PC-3 (cell line): Measurements from ENCODE around the gene PNCK. TPM values are rescaled to one million over a fixed set of nuclear protein-coding genes. Genes with fewer than 3 reads are reported as not detected.

Experiments used
- ATAC-seq: fragments of 200-7000 bp; cut with Tn5 transposase; 2 replicates; pipeline ENCODE4 v1.9.1; 2020; ENCODE audit warnings: mild to moderate bottlenecking, moderate library complexity
- BruUV-seq: library from RNA; stranded (reverse); fragments of 400-500 nt; replicated peaks from 2 replicates; lab custom pipeline; 2021; lab: Mats Ljungman, UMichigan
- CTCF ChIA-PET: fragments of 300-600 bp; sonication (Branson Sonifier 250); formaldehyde crosslinking; loops from one replicate; lab custom pipeline; 2022; ENCODE audit warnings: antibody characterized with exemption; lab: Charles Lee
- POLR2A ChIA-PET: fragments of 300-600 bp; sonication (Branson Sonifier 250); formaldehyde crosslinking; loops from one replicate; lab custom pipeline; 2022; ENCODE audit warnings: antibody characterized with exemption; ENCODE audit not compliant: unreplicated experiment; lab: Charles Lee
- DNase-seq: peaks from one replicate; pipeline ENCODE4 v3.0.0-alpha.2; 2015
- H2AFZ ChIP-seq: fragments of 300-600 bp; sonication (generic); 2 replicates; pipeline ENCODE4 v1.6.0; 2016; ENCODE audit warnings: antibody characterized with exemption, low read length
- H3F3A ChIP-seq: fragments of 300-600 bp; sonication (generic); one replicate; pipeline ENCODE4 v1.6.0; 2017; ENCODE audit warnings: antibody characterized with exemption, low read length, control low read depth, mild to moderate bottlenecking; ENCODE audit not compliant: unreplicated experiment
- H3K27ac ChIP-seq: fragments of 300-600 bp; sonication (generic); 2 replicates; pipeline ENCODE4 v1.5.1; 2016; ENCODE audit warnings: mild to moderate bottlenecking, low read length
- H3K27me3 ChIP-seq: fragments of 300-600 bp; sonication (generic); 2 replicates; pipeline ENCODE4 v1.6.1; 2016; ENCODE audit warnings: low read length, mixed read lengths
- H3K36me3 ChIP-seq: fragments of 300-600 bp; sonication (generic); 2 replicates; pipeline ENCODE4 v1.6.1; 2016; ENCODE audit warnings: low read depth, mixed run types, low read length, mixed read lengths
- H3K4me1 ChIP-seq: fragments of 300-600 bp; sonication (generic); 2 replicates; pipeline ENCODE4 v1.5.1; 2016; ENCODE audit warnings: low read length; ENCODE audit not compliant: insufficient read depth
- H3K4me2 ChIP-seq: fragments of 300-600 bp; sonication (generic); 2 replicates; pipeline ENCODE4 v1.6.0; 2016; ENCODE audit warnings: low read length
- H3K4me3 ChIP-seq: fragments of 300-600 bp; sonication (generic); 2 replicates; pipeline ENCODE4 v1.5.1; 2016; ENCODE audit warnings: mild to moderate bottlenecking, low read length, mixed read lengths
- H3K79me2 ChIP-seq: fragments of 300-600 bp; sonication (generic); 2 replicates; pipeline ENCODE4 v1.6.1; 2017; ENCODE audit warnings: low read length, mixed read lengths
- H3K9ac ChIP-seq: fragments of 300-600 bp; sonication (generic); 2 replicates; pipeline ENCODE4 v1.6.0; 2016; ENCODE audit warnings: mild to moderate bottlenecking, low read length
- H3K9me2 ChIP-seq: fragments of 300-600 bp; sonication (generic); replicated peaks from 2 replicates; pipeline ENCODE4 v1.6.1; 2016; ENCODE audit warnings: mixed run types, low read length, mixed read lengths
- H3K9me3 ChIP-seq: fragments of 300-600 bp; sonication (generic); 2 replicates; pipeline ENCODE4 v1.6.1; 2016; ENCODE audit warnings: low read length, mixed read lengths
- H4K20me1 ChIP-seq: fragments of 300-600 bp; sonication (generic); 2 replicates; pipeline ENCODE4 v1.6.1; 2016; ENCODE audit warnings: low read length, mixed read lengths
- EZH2 ChIP-seq: fragments of 300-600 bp; sonication (generic); IDR thresholded peaks from one replicate; pipeline ENCODE4 v1.6.1; 2017; ENCODE audit warnings: antibody characterized with exemption, mild to moderate bottlenecking, low read length; ENCODE audit not compliant: unreplicated experiment
- EZH2phosphoT487 ChIP-seq: fragments of 300-600 bp; sonication (generic); IDR thresholded peaks from 2 replicates; pipeline ENCODE4 v1.6.1; 2018; ENCODE audit warnings: mild to moderate bottlenecking, antibody characterized with exemption, low read length, borderline replicate concordance
- intact Hi-C: fragments of 100-400 bp; cut with micrococcal nuclease; formaldehyde crosslinking; loops from 2 replicates; pipeline ENCODE4 v1.9.0; 2023
- total RNA-seq: library from RNA; depleted of rRNA; stranded (reverse); fragments of >200 nt; gene quantifications from 2 replicates; pipeline ENCODE4 v1.2.3, GENCODE V29; 2014
- TF ChIP-seq, protein P1 (sequence below): fragments of 300-600 bp; sonication (generic); conservative IDR thresholded peaks from 2 replicates; pipeline ENCODE4 v1.5.1; 2017; ENCODE audit warnings: antibody characterized with exemption, low read depth, mild to moderate bottlenecking, low read length

The PNCK gene
- total RNA-seq, 1 experiment from 2014 or later, result 1.0 TPM

GRCh38 chrX:153626025-153626633 lies 47.5 kb downstream of the PNCK start:
- DNase-seq, result no peak
- no TSS peak for BruUV-seq
- no peaks in the 10 kb centered on the region for H3K36me3 ChIP-seq
- no peak overlapping the region for H3K4me2 ChIP-seq
- H3K27ac ChIP-seq, result no peak overlapping the region
- no peaks in the 10 kb centered on the region for H3K9me2 ChIP-seq
- no peaks in the 10 kb centered on the region for H3K9me3 ChIP-seq
- H3K4me3 ChIP-seq, result no peak overlapping the region
- no peaks in the 10 kb centered on the region for H3F3A ChIP-seq
- no peaks in the 10 kb centered on the region for H3K4me1 ChIP-seq
- CTCF ChIA-PET, result no interaction called here
- POLR2A ChIA-PET, result no interaction called here
- intact Hi-C loops, result no loop called here
- H3K79me2 ChIP-seq, result no peaks in the 10 kb centered on the region
- no peaks in the 10 kb centered on the region for H4K20me1 ChIP-seq
- H3K27me3 ChIP-seq, result peaks cover 27% of the 10 kb centered on the region; the same call in 1 of the 2 replicates
- no peak for TF ChIP-seq EZH2phosphoT487
- no peak for TF ChIP-seq EZH2
- TF ChIP-seq, protein P1, sequence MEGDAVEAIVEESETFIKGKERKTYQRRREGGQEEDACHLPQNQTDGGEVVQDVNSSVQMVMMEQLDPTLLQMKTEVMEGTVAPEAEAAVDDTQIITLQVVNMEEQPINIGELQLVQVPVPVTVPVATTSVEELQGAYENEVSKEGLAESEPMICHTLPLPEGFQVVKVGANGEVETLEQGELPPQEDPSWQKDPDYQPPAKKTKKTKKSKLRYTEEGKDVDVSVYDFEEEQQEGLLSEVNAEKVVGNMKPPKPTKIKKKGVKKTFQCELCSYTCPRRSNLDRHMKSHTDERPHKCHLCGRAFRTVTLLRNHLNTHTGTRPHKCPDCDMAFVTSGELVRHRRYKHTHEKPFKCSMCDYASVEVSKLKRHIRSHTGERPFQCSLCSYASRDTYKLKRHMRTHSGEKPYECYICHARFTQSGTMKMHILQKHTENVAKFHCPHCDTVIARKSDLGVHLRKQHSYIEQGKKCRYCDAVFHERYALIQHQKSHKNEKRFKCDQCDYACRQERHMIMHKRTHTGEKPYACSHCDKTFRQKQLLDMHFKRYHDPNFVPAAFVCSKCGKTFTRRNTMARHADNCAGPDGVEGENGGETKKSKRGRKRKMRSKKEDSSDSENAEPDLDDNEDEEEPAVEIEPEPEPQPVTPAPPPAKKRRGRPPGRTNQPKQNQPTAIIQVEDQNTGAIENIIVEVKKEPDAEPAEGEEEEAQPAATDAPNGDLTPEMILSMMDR, result no peak
- H2AFZ ChIP-seq, result no peak overlapping the region
- ATAC-seq, result no peak
- H3K9ac ChIP-seq, result no peak overlapping the region

DNA sequence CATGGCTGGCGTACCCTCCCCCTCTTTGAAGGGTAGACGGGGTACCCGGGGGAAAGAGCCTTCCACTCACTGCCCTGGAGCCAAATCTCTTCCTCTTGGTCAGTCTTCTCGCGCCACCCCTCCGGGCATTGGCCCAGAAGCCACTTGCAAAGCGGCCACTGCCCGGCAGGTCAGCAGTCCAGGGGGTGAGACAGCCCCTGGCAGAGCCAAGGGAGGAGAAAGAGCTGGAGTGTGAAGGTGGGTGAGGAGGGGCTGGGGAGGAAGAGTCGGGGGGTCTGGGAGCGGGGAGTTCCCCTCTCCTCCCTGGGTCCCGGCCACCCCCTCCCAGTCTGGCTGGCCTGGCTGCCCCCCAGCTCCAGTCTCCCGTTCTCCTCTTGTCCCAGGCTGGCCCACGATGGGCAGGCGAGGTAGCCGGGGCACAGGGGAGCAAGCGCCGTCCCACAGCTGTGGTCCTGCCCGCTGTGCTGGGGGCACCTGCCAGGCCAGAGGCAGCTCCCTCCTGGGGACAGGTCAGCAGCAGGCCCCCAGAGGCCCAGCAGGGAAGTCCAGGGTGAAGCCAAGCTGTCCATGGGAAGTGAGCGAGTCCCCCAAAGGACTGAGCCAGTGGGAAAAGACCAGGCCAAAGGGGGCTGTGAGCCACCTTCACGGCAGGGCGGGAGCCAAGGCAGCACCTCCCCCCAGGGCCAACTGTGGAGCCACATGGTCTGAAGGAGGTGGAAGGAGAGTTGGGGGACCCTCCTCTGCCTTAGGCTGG lies 48.2 kb downstream of the PNCK start:
- no peaks in the 10 kb centered on the region for H3K9me3 ChIP-seq
- no peaks in the 10 kb centered on the region for H4K20me1 ChIP-seq
- H3K9ac ChIP-seq, result no peak overlapping the region
- no peaks in the 10 kb centered on the region for H3K79me2 ChIP-seq
- TF ChIP-seq, protein P1, result no peak
- TF ChIP-seq EZH2 (no peak), EZH2phosphoT487 (no peak)
- H3K27ac ChIP-seq, result no peak overlapping the region
- H3K4me2 ChIP-seq, result no peak overlapping the region
- DNase-seq (no peak), ATAC-seq (no peak)
- POLR2A ChIA-PET, result no interaction called here
- H3K27me3 ChIP-seq, result peaks cover 27% of the 10 kb centered on the region; the same call in 1 of the 2 replicates
- intact Hi-C loops, result no loop called here
- no peak overlapping the region for H2AFZ ChIP-seq
- H3K4me3 ChIP-seq, result no peak overlapping the region
- CTCF ChIA-PET, result no interaction called here
- H3K36me3 ChIP-seq, result no peaks in the 10 kb centered on the region
- no TSS peak for BruUV-seq
- no peaks in the 10 kb centered on the region for H3K9me2 ChIP-seq
- H3F3A ChIP-seq, result no peaks in the 10 kb centered on the region
- H3K4me1 ChIP-seq, result no peaks in the 10 kb centered on the region
